Measurements from ENCODE around the gene PSMD8.
"Not testable (repeated sequence)": the region's sequence is repeated elsewhere in the genome, so short reads cannot be mapped to it uniquely, and the experiment has no call there.

The PSMD8 gene

GRCh38 chr19:38374332-38375097 lies at the start of gene PSMD8:
PSMD8 (plus strand) TSS chr19:38374571; CDS start chr19:38374602, 31 bp downstream.
- DNase-seq = peak; percentile 97 to 98

- DNase-seq = no peak
Measured at GRCh38 chr19:38326591-38326990, 47.8 kb upstream of the PSMD8 start.

- DNase-seq = no peak
Measured at GRCh38 chr19:38329651-38330050, 44.7 kb upstream of the PSMD8 start.

DNA sequence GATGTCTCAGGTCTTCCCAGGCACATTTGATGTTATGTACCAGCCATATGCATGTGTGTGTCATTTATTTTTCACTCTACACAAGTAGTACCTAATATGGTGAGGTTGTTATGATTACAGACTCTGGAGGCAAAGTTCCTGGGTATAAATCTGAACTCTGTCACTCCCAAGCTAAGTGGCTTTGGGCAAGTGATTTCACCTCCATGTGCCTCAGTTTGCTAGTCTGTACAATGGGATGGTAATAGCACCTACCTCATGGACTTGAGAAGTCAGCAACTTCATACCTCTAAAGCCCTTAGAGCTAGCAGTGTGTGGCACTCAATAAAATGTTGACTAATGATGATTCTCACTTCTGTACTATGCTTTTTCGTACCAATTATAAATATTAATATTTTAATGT lies 42.6 kb upstream of the PSMD8 start:
- DNase-seq = no peak

GRCh38 chr19:38333245-38333644 lies 41.1 kb upstream of the PSMD8 start:
- no peak for DNase-seq

- peak; percentile 96 to 97 for DNase-seq
Measured at GRCh38 chr19:38335949-38336637, 38.3 kb upstream of the PSMD8 start.

GRCh38 chr19:38336638-38337359 lies 37.6 kb upstream of the PSMD8 start:
- peak; percentile 97 to 98 for DNase-seq

DNA sequence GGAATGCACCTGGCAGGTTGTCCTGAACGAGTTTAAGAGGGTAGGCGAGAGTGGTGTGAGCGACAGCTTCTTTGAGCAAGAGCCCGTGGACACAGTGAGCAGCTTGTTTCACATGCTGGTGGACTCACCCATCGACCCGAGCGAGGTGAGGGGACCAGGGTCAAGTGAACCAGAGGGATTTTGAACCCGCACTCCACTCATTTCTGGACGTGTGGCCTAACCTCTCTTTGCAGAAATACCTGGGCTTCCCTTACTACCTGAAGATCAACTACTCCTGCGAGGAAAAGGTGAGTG lies 37.1 kb upstream of the PSMD8 start:
- DNase-seq = no peak

DNA sequence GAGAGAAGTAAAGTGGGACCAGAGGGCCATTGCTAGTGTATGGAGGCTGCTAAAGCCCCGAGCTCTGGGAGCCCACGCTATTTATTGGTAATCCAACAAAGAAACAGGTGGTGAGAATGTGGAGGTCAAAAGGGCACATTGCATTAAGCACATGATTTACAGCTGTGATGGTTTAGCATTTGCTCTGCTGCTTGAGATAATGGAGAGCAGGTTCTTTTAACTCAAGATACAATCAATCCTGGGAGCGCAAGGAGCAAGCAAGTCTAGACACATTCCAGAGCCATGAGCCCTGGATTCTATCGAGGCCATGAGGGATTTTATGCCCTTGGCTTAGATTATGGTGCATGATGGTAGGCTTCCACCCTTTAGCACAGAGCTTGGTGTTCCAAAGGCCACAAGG lies 35.4 kb upstream of the PSMD8 start:
- DNase-seq = not testable (repeated sequence)

- no peak for DNase-seq
Measured at GRCh38 chr19:38340927-38341326, 33.4 kb upstream of the PSMD8 start.

GRCh38 chr19:38346837-38347236 lies 27.5 kb upstream of the PSMD8 start:
- DNase-seq = no peak

- no peak for DNase-seq
Measured at GRCh38 chr19:38350883-38351282, 23.5 kb upstream of the PSMD8 start.

DNA sequence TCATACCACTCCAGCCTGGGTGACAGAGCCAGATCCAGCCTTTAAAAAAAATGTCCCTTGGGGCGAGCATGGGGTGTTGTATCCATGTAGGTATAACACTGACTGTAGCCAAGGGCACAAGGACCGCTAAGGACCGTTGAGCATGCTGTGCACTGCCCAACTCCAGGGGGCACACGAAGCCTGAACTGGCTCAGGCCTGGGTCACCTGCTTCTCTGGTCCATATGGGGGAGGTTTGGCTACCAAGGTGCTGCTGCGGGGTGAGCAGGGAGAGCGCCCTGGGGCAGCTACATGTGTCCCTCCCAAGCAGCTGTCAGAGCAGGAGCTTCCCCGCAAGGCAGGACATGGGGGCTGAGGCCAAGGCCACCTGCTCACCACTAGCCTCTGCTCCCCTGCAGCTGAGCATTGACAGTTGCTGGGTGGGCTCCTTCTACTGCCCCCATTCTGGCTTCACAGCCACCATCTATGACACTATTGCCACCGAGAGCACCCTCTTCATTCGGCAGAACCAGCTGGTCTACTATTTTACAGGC lies 22.4 kb upstream of the PSMD8 start:
- DNase-seq = no peak

DNA sequence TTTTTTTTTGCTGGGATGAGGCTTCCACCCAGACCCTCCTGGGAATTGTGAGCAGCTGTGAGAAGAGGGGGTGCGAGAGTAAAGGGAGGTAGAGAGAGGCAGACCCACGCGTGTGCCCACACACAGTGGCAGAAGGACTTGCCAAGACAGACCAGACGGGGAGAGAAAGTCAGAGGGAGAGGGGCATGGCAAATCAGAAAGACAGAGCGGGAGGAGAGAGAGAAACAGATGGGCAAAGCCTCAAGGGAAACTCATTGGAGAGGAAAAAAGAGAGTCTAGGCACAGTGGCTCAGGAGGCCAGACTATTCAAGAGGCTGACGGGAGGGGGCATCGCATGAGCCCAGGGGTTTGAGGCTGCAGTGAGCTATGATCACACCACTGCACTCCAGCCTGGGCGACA lies 21.8 kb upstream of the PSMD8 start:
- no peak for DNase-seq

GRCh38 chr19:38355728-38356725 lies 18.3 kb upstream of the PSMD8 start:
- DNase-seq = no peak

DNA sequence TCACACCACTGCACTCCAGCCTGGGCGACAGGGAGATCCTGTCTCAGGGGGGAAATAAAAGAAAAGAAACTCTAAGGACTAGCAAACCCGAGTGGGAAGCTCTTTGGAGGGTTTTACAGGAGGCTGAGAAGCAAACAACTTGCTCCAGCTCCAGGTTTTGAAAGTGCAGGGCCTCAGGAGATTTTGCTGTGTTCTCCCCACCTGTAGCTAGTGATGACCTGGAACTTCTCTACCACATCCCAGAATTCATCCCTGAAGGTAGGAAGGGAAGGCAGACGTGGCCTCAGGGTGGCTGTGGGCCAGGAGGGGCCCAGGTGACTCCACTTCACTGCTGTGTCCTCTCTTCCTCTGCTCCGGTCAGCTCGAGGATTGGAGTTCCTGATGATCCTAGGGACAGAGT lies 16.3 kb upstream of the PSMD8 start:
- no peak for DNase-seq

DNA sequence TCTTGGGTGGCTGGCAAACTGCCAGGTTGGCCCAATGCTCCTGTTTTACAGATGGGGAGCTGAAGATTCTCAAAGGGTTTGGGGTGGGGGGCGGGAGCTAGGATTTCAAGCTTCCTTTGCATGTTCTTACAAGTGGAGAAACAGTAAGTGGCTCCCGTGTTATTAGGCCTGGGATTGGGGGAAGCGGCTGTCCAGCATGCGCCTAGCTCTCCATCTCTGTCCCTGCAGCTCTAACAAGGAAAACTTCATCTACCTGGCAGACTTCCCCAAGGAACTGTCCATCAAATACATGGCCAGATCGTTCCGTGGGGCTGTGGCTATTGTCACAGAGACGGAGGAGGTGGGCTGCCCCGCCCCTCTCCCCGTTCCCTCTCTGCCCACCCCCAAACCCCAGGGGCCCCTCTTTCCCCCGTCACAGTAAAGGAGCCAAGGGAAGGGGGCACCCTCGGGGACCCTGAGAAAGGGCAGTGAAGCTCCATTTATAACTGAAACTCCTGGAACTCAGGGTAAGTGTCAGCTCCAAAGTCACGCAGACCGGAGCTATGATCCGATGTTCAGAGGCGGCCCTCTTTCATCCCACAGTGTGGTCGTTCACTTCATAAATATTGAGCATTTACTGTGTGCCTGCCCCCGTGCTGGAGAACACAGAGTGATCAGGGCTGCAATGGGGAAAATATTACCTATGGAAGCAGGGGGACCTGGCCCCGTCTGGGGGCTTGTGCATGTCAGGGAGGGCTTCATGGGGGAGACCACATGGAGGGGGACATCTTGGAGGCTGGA lies 14.9 kb upstream of the PSMD8 start:
- no peak for DNase-seq

DNA sequence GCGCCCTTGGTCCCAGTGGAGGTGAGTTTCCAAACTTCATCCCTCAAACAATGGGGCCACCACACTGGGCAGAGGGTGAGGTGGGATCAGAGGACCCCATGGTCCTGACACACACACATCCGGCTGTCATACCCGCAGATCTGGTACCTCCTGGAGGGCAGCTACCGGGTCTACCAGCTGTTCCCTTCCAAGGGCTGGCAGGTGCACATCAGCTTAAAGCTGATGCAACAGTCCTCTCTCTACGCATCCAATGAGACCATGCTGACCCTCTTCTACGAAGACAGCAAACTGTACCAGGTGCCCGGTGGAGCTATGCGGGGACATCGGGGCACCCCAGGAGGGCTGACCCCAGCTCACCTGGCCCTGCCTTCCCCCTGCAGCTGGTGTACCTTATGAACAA lies 14.0 kb upstream of the PSMD8 start:
- DNase-seq = no peak

DNA sequence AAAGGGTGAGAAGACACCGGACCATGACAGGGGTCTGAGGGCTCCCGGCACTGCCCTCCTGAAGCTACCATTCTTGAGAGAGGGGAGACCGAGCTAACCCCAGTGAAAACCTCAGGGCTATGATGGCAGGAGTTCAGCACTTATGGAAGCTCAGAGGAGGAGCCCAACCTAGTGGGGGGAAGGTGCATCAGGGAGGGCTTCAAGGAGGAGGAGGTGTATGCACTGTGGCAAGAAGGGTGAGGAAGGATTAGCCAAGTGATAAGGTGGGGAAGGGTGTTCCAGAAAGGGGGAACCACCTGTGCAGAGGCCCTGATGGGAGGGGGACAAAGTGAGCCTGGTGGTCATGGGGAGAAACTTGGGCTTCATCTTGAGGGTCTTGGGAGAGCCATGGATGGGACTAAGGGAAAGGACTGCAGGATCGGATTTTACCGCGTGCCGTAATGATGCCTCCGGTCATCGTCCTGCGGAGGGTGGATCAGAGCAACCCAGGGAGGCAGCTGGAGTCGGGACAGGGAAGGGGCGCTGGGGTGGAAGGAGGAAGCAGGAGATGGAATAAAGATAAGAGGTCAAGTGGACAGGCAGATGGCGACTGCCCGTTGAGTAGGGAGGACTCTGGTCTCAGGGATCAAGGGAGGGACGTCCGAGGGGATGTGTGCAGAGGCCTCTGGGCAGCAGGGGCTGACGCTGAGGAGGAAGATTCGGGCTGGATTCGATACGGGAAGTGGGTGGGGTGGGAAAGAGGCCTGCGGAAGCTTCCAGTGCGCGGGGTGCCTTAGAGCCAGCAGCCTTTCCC lies 13.3 kb upstream of the PSMD8 start:
- no peak for DNase-seq

GRCh38 chr19:38361633-38362075 lies 12.7 kb upstream of the PSMD8 start:
- peak; percentile 83 to 87 for DNase-seq

Measured in activated CD4-positive, alpha-beta T cell treated with anti-CD3 and anti-CD28 coated beads, Interleukin-2, amount 50 U/mL, for 48 hours (primary cell).